Trophoblast cell (in vitro differentiated cells and primary cell): Measurements from ENCODE around the gene MYO1E.
A peak's percentile ranks its signal among the peaks of the same experiment; 100 is the strongest.

Experiments used
- DNase-seq, 2 donors: peaks; one replicate each; pipeline ENCODE4 v3.0.0-alpha.2; 2016
- H2AFZ ChIP-seq: 2 replicates; pipeline ENCODE4 v1.6.1; 2013; ENCODE audit warnings: low read length, moderate library complexity, mild to moderate bottlenecking; ENCODE audit not compliant: insufficient read depth, poor library complexity
- H2AK5ac ChIP-seq: 2 replicates; pipeline ENCODE4 v1.6.1; 2013; ENCODE audit warnings: mild to moderate bottlenecking, low read length
- H2BK120ac ChIP-seq: 2 replicates; pipeline ENCODE4 v1.6.1; 2013; ENCODE audit warnings: low read length, mild to moderate bottlenecking, moderate library complexity; ENCODE audit not compliant: insufficient read depth, poor library complexity
- H2BK12ac ChIP-seq: 2 replicates; pipeline ENCODE4 v1.6.1; 2013; ENCODE audit warnings: mild to moderate bottlenecking, low read length, moderate library complexity
- H2BK5ac ChIP-seq: 2 replicates; pipeline ENCODE4 v1.6.1; 2013; ENCODE audit warnings: low read length, low read depth, moderate library complexity, mild to moderate bottlenecking; ENCODE audit not compliant: poor library complexity
- H3K14ac ChIP-seq: 2 replicates; pipeline ENCODE4 v1.6.1; 2013; ENCODE audit warnings: mild to moderate bottlenecking, low read length
- H3K18ac ChIP-seq: 2 replicates; pipeline ENCODE4 v1.6.1; 2013; ENCODE audit warnings: mild to moderate bottlenecking, low read length
- H3K23ac ChIP-seq: 2 replicates; pipeline ENCODE4 v1.6.1; 2013; ENCODE audit warnings: low read length
- H3K27ac ChIP-seq: 2 replicates; pipeline ENCODE4 v1.5.1; 2013; ENCODE audit warnings: low read depth, mild to moderate bottlenecking, inconsistent platforms, low read length, moderate library complexity
- H3K27me3 ChIP-seq: 2 replicates; pipeline ENCODE4 v1.6.1; 2013; ENCODE audit warnings: inconsistent platforms, mild to moderate bottlenecking, low read length, moderate library complexity; ENCODE audit not compliant: insufficient read depth
- H3K36me3 ChIP-seq, 2 experiments: 1 replicate in 1 of 2; 2 replicates in 1 of 2; pipeline ENCODE4 v1.6.1; 2013; ENCODE audit warnings: low read length in 2 of 2, mild to moderate bottlenecking in 2 of 2, moderate library complexity in 1 of 2; ENCODE audit not compliant: insufficient read depth in 2 of 2, control insufficient read depth in 1 of 2
- H3K4ac ChIP-seq: 2 replicates; pipeline ENCODE4 v1.6.1; 2013; ENCODE audit warnings: low read depth, mild to moderate bottlenecking, low read length, moderate library complexity
- H3K4me1 ChIP-seq, 2 experiments: 1 replicate in 1 of 2; 2 replicates in 1 of 2; pipeline ENCODE4 v1.6.1; 2013; ENCODE audit warnings: low read length in 2 of 2, mild to moderate bottlenecking in 2 of 2, moderate library complexity in 1 of 2; ENCODE audit not compliant: insufficient read depth in 2 of 2, control insufficient read depth in 1 of 2
- H3K4me2 ChIP-seq: 2 replicates; pipeline ENCODE4 v1.6.1; 2013; ENCODE audit warnings: inconsistent platforms, mild to moderate bottlenecking, low read length, moderate library complexity
- H3K4me3 ChIP-seq: 2 replicates; pipeline ENCODE4 v1.5.1; 2013; ENCODE audit warnings: mild to moderate bottlenecking, low read depth, low read length, inconsistent platforms
- H3K79me1 ChIP-seq: one replicate; pipeline ENCODE4 v1.6.1; 2013; ENCODE audit warnings: low read length
- H3K79me2 ChIP-seq: 2 replicates; pipeline ENCODE4 v1.6.1; 2013; ENCODE audit warnings: low read length, mild to moderate bottlenecking; ENCODE audit not compliant: control insufficient read depth, insufficient read depth, poor library complexity
- H3K9ac ChIP-seq: 2 replicates; pipeline ENCODE4 v1.6.1; 2013; ENCODE audit warnings: mild to moderate bottlenecking, low read length
- H3K9me3 ChIP-seq: 2 replicates; pipeline ENCODE4 v1.6.1; 2013; ENCODE audit warnings: low read depth, mild to moderate bottlenecking, control low read depth, inconsistent platforms, low read length; ENCODE audit not compliant: insufficient read depth
- H4K12ac ChIP-seq: 2 replicates; pipeline ENCODE4 v1.6.1; 2013; ENCODE audit warnings: low read depth, mild to moderate bottlenecking, low read length, moderate library complexity
- H4K8ac ChIP-seq: 2 replicates; pipeline ENCODE4 v1.6.1; 2013; ENCODE audit warnings: low read depth, mild to moderate bottlenecking, low read length, moderate library complexity
- H4K91ac ChIP-seq: one replicate; pipeline ENCODE4 v1.6.1; 2013; ENCODE audit warnings: low read depth, mild to moderate bottlenecking, low read length, moderate library complexity
- WGBS: extraction: QIAGEN DNeasy Blood & Tissue Kit; methylation state at CpG from one replicate; pipeline ENCODE4 v1.1.7; 2013; ENCODE audit warnings: missing lambda C conversion rate; ENCODE audit not compliant: insufficient read length, insufficient coverage; ENCODE audit errors: extremely low coverage; 5-methylcytosine and 5-hydroxymethylcytosine counted together

Gene MYO1E

GRCh38 chr15:59104912-59105732, 267.5 kb downstream of the MYO1E start, which contains the start of gene CCNB2:
TSS of gene CCNB2 (plus strand) at chr15:59105146. CDS start at chr15:59105269, 123 bp downstream.
- H4K91ac ChIP-seq, result peak within 1 kb of the TSS; percentile 95
- H3K4me3 ChIP-seq, result peak within 1 kb of the TSS; percentile 100
- DNase-seq, result peak; percentile 87 to 95
- peaks cover 4% of the 10 kb centered on the region for H3K79me1 ChIP-seq
- no peaks in the 10 kb centered on the region for H3K9me3 ChIP-seq
- peak within 1 kb of the TSS; percentile 88 for H4K12ac ChIP-seq
- peak within 1 kb of the TSS; percentile 73 for H3K4ac ChIP-seq
- H3K79me2 ChIP-seq, result peaks cover 3% of the 10 kb centered on the region
- peak within 1 kb of the TSS; percentile 94 for H4K8ac ChIP-seq
- no peak within 1 kb of the TSS for H3K23ac ChIP-seq
- no CpG with 5 or more reads among the region's 57 CpGs for WGBS
- H3K27ac ChIP-seq, result peak within 1 kb of the TSS; percentile 88
- H3K4me2 ChIP-seq, result peak within 1 kb of the TSS; percentile 90
- H3K4me1 ChIP-seq, result no peaks in the 10 kb centered on the region
- peaks cover 10 to 21% of the 10 kb centered on the region in 2 experiments for H3K36me3 ChIP-seq
- peak within 1 kb of the TSS; percentile 80 for H2BK5ac ChIP-seq
- H3K9ac ChIP-seq, result peak within 1 kb of the TSS; percentile 94
- H2AFZ ChIP-seq, result peak within 1 kb of the TSS; percentile 81
- H3K27me3 ChIP-seq, result no peaks in the 10 kb centered on the region
- H2BK12ac ChIP-seq, result no peak within 1 kb of the TSS
- peak within 1 kb of the TSS; percentile 94 for H3K14ac ChIP-seq
- no peak within 1 kb of the TSS for H2AK5ac ChIP-seq
- peak within 1 kb of the TSS; percentile 89 for H3K18ac ChIP-seq
- peak within 1 kb of the TSS; percentile 92 for H2BK120ac ChIP-seq

- peak overlapping the region; percentile 42 for H3K4me3 ChIP-seq
- no peaks in the 10 kb centered on the region for H3K4me1 ChIP-seq
- peaks cover 3% of the 10 kb centered on the region for H3K79me2 ChIP-seq
- H3K9me3 ChIP-seq, result no peaks in the 10 kb centered on the region
- peak overlapping the region; percentile 90 for H3K4me2 ChIP-seq
- peaks cover 4% of the 10 kb centered on the region for H3K79me1 ChIP-seq
- peak overlapping the region; percentile 2 for H4K91ac ChIP-seq
- no peak overlapping the region for H4K12ac ChIP-seq
- peak overlapping the region; percentile 40 for H3K27ac ChIP-seq
- H2AFZ ChIP-seq, result no peak overlapping the region
- H3K4ac ChIP-seq, result peak overlapping the region; percentile 10
- no peak overlapping the region for H3K18ac ChIP-seq
- H3K14ac ChIP-seq, result peak overlapping the region; percentile 6
- H4K8ac ChIP-seq, result peak overlapping the region; percentile 10
- H3K23ac ChIP-seq, result no peak overlapping the region
- no peak overlapping the region for H2BK12ac ChIP-seq
- no peak for DNase-seq
- no peak overlapping the region for H2AK5ac ChIP-seq
- H3K36me3 ChIP-seq, result peaks cover 11 to 21% of the 10 kb centered on the region in 2 experiments
- no peak overlapping the region for H2BK5ac ChIP-seq
- WGBS, result no CpG with 5 or more reads among the region's 9 CpGs
- H3K9ac ChIP-seq, result peak overlapping the region; percentile 57
- H2BK120ac ChIP-seq, result no peak overlapping the region
- no peaks in the 10 kb centered on the region for H3K27me3 ChIP-seq
Measured at GRCh38 chr15:59104602-59104911, 268.1 kb downstream of the MYO1E start.

GRCh38 chr15:59099162-59099685, 273.4 kb downstream of the MYO1E start:
- Histone ChIP-seq H3K4me2 (no peak overlapping the region), H3K4me3 (no peak overlapping the region), H3K23ac (no peak overlapping the region), H4K91ac (no peak overlapping the region), H3K9me3 (no peaks in the 10 kb centered on the region), H4K8ac (no peak overlapping the region), H3K27ac (no peak overlapping the region), H3K4me1 (no peaks in the 10 kb centered on the region), H3K36me3 (peaks cover 9 to 10% of the 10 kb centered on the region in 2 experiments), H2BK5ac (no peak overlapping the region), H3K4ac (no peak overlapping the region), H3K18ac (no peak overlapping the region), H2BK120ac (no peak overlapping the region), H3K14ac (no peak overlapping the region), H2AK5ac (no peak overlapping the region), H3K79me2 (no peaks in the 10 kb centered on the region), H2BK12ac (no peak overlapping the region), H2AFZ (no peak overlapping the region), H3K27me3 (no peaks in the 10 kb centered on the region), H3K79me1 (no peaks in the 10 kb centered on the region), H3K9ac (no peak overlapping the region), H4K12ac (no peak overlapping the region)
- WGBS, result no CpG with 5 or more reads among the region's 2 CpGs
- no peak for DNase-seq

- no peak overlapping the region for H3K4me3 ChIP-seq
- H3K27ac ChIP-seq, result no peak overlapping the region
- H4K8ac ChIP-seq, result no peak overlapping the region
- H3K36me3 ChIP-seq, result peaks cover 15 to 17% of the 10 kb centered on the region in 2 experiments
- H3K18ac ChIP-seq, result no peak overlapping the region
- H2AK5ac ChIP-seq, result no peak overlapping the region
- no peak overlapping the region for H3K23ac ChIP-seq
- no peak overlapping the region for H2BK5ac ChIP-seq
- no CpG with 5 or more reads among the region's 3 CpGs for WGBS
- H3K27me3 ChIP-seq, result no peaks in the 10 kb centered on the region
- no peak overlapping the region for H2BK12ac ChIP-seq
- H4K12ac ChIP-seq, result no peak overlapping the region
- H3K79me1 ChIP-seq, result no peaks in the 10 kb centered on the region
- no peak overlapping the region for H3K14ac ChIP-seq
- no peak overlapping the region for H2AFZ ChIP-seq
- H3K9me3 ChIP-seq, result no peaks in the 10 kb centered on the region
- no peak overlapping the region for H2BK120ac ChIP-seq
- H3K9ac ChIP-seq, result no peak overlapping the region
- no peak overlapping the region for H4K91ac ChIP-seq
- no peak for DNase-seq
- H3K4me1 ChIP-seq, result no peaks in the 10 kb centered on the region
- no peak overlapping the region for H3K4ac ChIP-seq
- no peaks in the 10 kb centered on the region for H3K79me2 ChIP-seq
- no peak overlapping the region for H3K4me2 ChIP-seq
Measured at GRCh38 chr15:59096429-59096828, 276.2 kb downstream of the MYO1E start.
